ENCODE measurements around the gene IGF2BP3.
"Not testable (repeated sequence)": the region's sequence is repeated elsewhere in the genome, so short reads cannot be mapped to it uniquely, and the experiment has no call there.

Gene IGF2BP3

DNA sequence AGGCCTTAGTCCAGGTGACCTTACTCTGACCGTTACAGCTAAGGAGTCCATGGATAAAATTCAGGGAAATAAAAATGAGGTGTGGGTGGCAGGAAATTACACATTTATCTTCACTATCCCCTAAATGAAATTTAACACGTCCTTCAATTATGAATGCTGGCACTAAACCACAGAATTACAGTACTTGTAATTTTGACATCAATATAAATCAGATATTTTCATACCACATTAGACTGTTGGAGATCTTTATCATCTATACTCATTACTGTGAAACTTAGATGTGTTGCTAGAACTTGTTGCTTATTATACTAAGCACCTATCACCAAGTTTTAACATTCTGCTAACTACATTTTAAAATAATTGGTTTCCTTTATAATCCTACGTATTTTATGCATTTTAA is 51.1 kb downstream of the IGF2BP3 start:
- Histone ChIP-seq H3K4me3 (ENCODE audit: low read length) (no peak overlapping the region), H3K36me3 (ENCODE audit: control insufficient read depth, low read depth, low read length) (peaks cover 25% of the 10 kb centered on the region), H3K9me3 (ENCODE audit: control insufficient read depth, low read depth, low read length) (no peaks in the 10 kb centered on the region), H3K27ac (ENCODE audit: low read length) (no peak overlapping the region), H3K9ac (ENCODE audit: low read length) (no peak overlapping the region), H3K27me3 (ENCODE audit: control insufficient read depth, insufficient read depth, low read length) (no peaks in the 10 kb centered on the region), H3K4me1 (ENCODE audit: control insufficient read depth, low read depth, low read length) (peaks cover 24% of the 10 kb centered on the region)

DNA sequence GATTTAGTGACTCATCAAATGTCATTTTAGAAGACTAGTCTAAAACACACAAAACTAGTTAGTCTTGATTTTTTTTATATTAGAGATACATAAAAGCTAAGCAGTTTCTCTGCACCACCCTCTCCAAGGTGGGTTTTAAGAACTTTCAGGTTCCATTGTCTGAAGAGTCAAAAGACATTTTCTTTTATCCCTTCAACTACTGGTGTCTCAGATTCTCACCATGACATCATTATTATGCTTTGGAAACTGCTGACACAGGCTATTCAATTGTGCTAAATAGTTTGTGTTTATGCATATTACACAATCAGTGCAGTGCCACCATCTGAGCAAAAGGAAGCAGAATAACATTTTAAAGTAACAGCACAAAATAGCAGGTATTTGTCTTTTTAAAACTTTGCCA is 52.2 kb downstream of the IGF2BP3 start:
- H3K27me3 ChIP-seq (ENCODE audit: control insufficient read depth, insufficient read depth, low read length): no peaks in the 10 kb centered on the region
- H3K9me3 ChIP-seq (ENCODE audit: control insufficient read depth, low read depth, low read length): no peaks in the 10 kb centered on the region
- peaks cover 23% of the 10 kb centered on the region for H3K4me1 ChIP-seq (ENCODE audit: control insufficient read depth, low read depth, low read length)
- H3K9ac ChIP-seq (ENCODE audit: low read length): no peak overlapping the region
- peaks cover 37% of the 10 kb centered on the region for H3K36me3 ChIP-seq (ENCODE audit: control insufficient read depth, low read depth, low read length)
- peak overlapping the region; percentile 33 for H3K27ac ChIP-seq (ENCODE audit: low read length)
- peak overlapping the region; percentile 20 for H3K4me3 ChIP-seq (ENCODE audit: low read length)

DNA sequence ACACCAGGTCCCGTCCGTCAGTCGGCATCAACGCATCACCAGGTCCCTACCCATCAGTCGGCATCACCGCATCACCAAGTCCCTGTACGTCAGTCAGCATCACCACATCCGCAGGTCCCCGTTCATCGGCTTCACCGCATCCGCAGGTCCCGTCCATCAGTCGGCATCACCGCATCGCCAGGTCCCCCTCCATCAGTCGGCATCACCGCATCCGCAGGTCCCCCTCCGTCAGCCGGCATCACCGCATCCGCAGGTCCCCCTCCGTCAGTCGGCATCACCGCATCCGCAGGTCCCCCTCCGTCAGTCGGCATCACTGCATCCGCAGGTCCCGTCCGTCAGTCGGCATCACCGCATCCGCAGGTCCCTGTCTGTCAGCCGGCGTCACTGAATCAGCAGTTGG is 55.1 kb downstream of the IGF2BP3 start:
- no peaks in the 10 kb centered on the region for H3K27me3 ChIP-seq (ENCODE audit: control insufficient read depth, insufficient read depth, low read length)
- H3K36me3 ChIP-seq (ENCODE audit: control insufficient read depth, low read depth, low read length): peaks cover 55% of the 10 kb centered on the region
- H3K9ac ChIP-seq (ENCODE audit: low read length): no peak overlapping the region
- no peak overlapping the region for H3K27ac ChIP-seq (ENCODE audit: low read length)
- H3K4me3 ChIP-seq (ENCODE audit: low read length): no peak overlapping the region
- no peaks in the 10 kb centered on the region for H3K9me3 ChIP-seq (ENCODE audit: control insufficient read depth, low read depth, low read length)
- peaks cover 16% of the 10 kb centered on the region for H3K4me1 ChIP-seq (ENCODE audit: control insufficient read depth, low read depth, low read length)

DNA sequence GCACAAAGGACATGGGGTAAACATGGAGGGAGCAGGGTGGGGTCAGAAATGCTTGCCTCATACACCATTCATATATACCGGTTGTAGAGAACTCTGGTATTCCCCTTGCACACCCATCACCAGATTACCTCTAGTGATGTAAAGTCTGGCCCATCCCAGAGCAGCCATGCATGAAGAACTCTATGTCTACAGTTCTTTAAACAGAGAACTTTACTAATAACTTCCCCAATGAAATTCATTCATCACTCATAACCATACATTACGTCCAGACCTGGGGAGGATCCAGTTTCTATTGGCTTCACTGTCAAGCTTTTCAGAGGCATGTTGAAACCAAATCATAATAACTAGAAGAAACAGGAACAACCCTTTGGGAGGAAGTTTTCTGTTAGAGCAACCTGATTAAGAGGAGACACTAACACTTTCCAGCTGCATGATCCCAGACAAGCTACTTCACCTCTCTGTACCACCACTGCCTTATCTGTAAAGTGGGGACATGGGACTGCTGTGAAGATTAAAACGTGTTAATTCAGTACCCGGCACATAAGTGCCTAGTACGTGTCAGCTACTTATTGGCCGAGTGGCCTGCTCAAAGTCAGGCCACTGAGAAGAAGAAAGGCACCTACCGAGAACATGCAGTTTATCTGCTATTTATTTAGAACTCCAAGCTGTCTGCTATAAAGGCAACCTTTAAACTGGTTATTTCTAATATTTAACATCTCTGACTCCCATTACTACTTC is 59.7 kb downstream of the IGF2BP3 start:
- H3K36me3 ChIP-seq (ENCODE audit: control insufficient read depth, low read depth, low read length): peaks cover 67% of the 10 kb centered on the region
- H3K9me3 ChIP-seq (ENCODE audit: control insufficient read depth, low read depth, low read length): peaks cover 3% of the 10 kb centered on the region
- H3K27ac ChIP-seq (ENCODE audit: low read length): no peak overlapping the region
- H3K4me1 ChIP-seq (ENCODE audit: control insufficient read depth, low read depth, low read length): no peaks in the 10 kb centered on the region
- no peak overlapping the region for H3K9ac ChIP-seq (ENCODE audit: low read length)
- H3K27me3 ChIP-seq (ENCODE audit: control insufficient read depth, insufficient read depth, low read length): no peaks in the 10 kb centered on the region
- H3K4me3 ChIP-seq (ENCODE audit: low read length): no peak overlapping the region

DNA sequence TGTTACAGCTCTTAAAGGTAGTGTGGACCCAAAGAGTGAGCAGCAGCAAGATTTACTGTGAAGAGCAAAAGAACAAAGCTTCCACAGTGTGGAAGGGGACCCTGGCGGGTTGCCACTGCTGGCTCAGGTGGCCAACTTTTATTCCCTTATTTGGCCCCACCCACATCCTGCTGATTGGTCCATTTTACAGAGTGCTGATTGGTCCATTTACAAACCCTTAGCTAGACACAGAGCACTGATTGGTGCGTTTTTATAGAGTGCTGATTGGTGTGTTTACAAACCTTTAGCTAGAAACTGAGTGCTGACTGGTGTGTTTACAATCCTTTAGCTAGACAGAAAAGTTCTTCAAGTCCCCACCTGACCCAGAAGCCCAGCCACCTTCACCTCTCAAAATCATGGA is 63.7 kb downstream of the IGF2BP3 start:
- H3K27ac ChIP-seq (ENCODE audit: low read length); H3K27me3 ChIP-seq (ENCODE audit: control insufficient read depth, insufficient read depth, low read length); H3K4me3 ChIP-seq (ENCODE audit: low read length); H3K4me1 ChIP-seq (ENCODE audit: control insufficient read depth, low read depth, low read length); H3K9me3 ChIP-seq (ENCODE audit: control insufficient read depth, low read depth, low read length); H3K9ac ChIP-seq (ENCODE audit: low read length): not testable (repeated sequence)
- peaks cover 55% of the 10 kb centered on the region for H3K36me3 ChIP-seq (ENCODE audit: control insufficient read depth, low read depth, low read length)

GRCh38 chr7:23405240-23405618 is 65.1 kb downstream of the IGF2BP3 start:
- H3K9me3 ChIP-seq (ENCODE audit: control insufficient read depth, low read depth, low read length): peaks cover 3% of the 10 kb centered on the region
- H3K27ac ChIP-seq (ENCODE audit: low read length): no peak overlapping the region
- H3K4me1 ChIP-seq (ENCODE audit: control insufficient read depth, low read depth, low read length): no peaks in the 10 kb centered on the region
- peaks cover 54% of the 10 kb centered on the region for H3K36me3 ChIP-seq (ENCODE audit: control insufficient read depth, low read depth, low read length)
- H3K27me3 ChIP-seq (ENCODE audit: control insufficient read depth, insufficient read depth, low read length): no peaks in the 10 kb centered on the region
- no peak overlapping the region for H3K4me3 ChIP-seq (ENCODE audit: low read length)
- H3K9ac ChIP-seq (ENCODE audit: low read length): no peak overlapping the region

DNA sequence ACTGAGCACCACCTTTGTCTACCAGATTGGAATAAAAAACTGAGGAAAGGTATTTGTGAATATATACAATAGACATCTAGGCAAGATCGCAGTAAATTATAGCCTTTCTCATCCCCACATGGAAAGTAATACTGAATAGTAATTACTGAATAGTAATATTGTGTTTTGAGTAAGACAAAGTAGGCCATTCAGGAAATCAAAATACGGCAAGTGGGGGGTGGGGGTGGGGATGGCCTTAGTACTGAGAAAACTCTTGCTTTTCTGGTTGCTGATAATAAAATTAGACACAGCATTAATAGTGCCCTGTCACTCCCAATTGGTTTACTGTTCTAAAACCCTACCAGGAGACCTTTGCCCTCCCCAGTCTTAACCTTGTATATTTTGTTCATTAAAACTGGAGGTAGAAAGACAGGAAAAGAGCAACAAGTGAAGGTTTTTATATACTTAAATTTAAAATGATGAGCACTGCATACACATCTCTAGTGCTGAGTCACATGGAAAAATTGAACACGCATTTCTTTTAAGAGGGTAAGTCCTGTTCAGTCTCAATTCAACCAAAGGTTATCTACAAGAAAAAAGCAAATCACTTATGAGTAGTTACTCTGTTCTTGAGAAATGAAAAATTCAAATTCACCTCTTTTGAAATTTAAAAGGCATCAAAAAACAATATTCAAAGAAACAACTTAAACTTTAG is 65.6 kb downstream of the IGF2BP3 start:
- Histone ChIP-seq H3K27me3 (ENCODE audit: control insufficient read depth, insufficient read depth, low read length) (no peaks in the 10 kb centered on the region), H3K27ac (ENCODE audit: low read length) (no peak overlapping the region), H3K9me3 (ENCODE audit: control insufficient read depth, low read depth, low read length) (peaks cover 3% of the 10 kb centered on the region), H3K9ac (ENCODE audit: low read length) (no peak overlapping the region), H3K4me3 (ENCODE audit: low read length) (no peak overlapping the region), H3K4me1 (ENCODE audit: control insufficient read depth, low read depth, low read length) (no peaks in the 10 kb centered on the region), H3K36me3 (ENCODE audit: control insufficient read depth, low read depth, low read length) (peaks cover 57% of the 10 kb centered on the region)

DNA sequence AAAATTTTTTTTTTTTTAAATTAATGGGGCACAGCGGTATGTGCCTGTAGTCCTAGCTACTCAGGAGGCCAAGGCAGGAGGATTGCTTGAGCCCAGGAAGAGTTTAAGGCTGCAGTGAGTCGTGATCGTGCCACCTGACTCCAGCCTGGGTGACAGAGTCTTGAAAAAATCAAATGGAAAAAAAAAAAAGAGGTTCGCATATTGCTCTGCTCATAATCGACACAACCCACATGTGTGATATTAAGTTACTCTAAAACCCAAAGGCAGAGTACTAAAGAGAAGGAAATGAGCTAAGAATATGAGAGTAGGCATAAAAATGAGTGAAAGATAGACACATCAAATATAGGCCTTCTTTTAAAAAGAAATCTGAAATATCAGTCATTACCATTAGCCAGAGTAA is 66.3 kb downstream of the IGF2BP3 start:
- Histone ChIP-seq H3K9me3 (ENCODE audit: control insufficient read depth, low read depth, low read length) (peaks cover 2% of the 10 kb centered on the region), H3K36me3 (ENCODE audit: control insufficient read depth, low read depth, low read length) (peaks cover 56% of the 10 kb centered on the region), H3K4me1 (ENCODE audit: control insufficient read depth, low read depth, low read length) (no peaks in the 10 kb centered on the region)

DNA sequence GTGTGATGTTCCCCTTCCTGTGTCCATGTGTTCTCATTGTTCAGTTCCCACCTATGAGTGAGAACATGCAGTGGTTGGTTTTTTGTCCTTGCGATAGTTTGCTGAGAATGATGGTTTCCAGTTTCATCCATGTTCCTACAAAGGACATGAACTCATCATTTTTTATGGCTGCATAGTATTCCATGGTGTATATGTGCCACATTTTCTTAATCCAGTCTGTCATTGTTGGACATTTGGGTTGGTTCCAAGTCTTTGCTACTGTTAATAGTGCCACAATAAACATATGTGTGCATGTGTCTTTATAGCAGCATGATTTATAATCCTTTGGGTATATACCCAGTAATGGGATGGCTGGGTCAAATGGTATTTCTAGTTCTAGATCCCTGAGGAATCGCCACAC is 72.2 kb downstream of the IGF2BP3 start:
- H3K27me3 ChIP-seq (ENCODE audit: control insufficient read depth, insufficient read depth, low read length); H3K4me3 ChIP-seq (ENCODE audit: low read length); H3K9ac ChIP-seq (ENCODE audit: low read length); H3K9me3 ChIP-seq (ENCODE audit: control insufficient read depth, low read depth, low read length); H3K4me1 ChIP-seq (ENCODE audit: control insufficient read depth, low read depth, low read length); H3K27ac ChIP-seq (ENCODE audit: low read length): not testable (repeated sequence)
- peaks cover 46% of the 10 kb centered on the region for H3K36me3 ChIP-seq (ENCODE audit: control insufficient read depth, low read depth, low read length)

More for the DNA sequence above, 66.3 kb downstream of the IGF2BP3 start:
- Histone ChIP-seq H3K4me3 (ENCODE audit: low read length) (no peak overlapping the region), H3K27ac (ENCODE audit: low read length) (no peak overlapping the region), H3K9ac (ENCODE audit: low read length) (no peak overlapping the region), H3K27me3 (ENCODE audit: control insufficient read depth, insufficient read depth, low read length) (no peaks in the 10 kb centered on the region)

GRCh38 chr7:23397241-23397640 is 73.0 kb downstream of the IGF2BP3 start:
- no peak overlapping the region for H3K4me3 ChIP-seq (ENCODE audit: low read length)
- no peak overlapping the region for H3K27ac ChIP-seq (ENCODE audit: low read length)
- no peaks in the 10 kb centered on the region for H3K9me3 ChIP-seq (ENCODE audit: control insufficient read depth, low read depth, low read length)
- peaks cover 41% of the 10 kb centered on the region for H3K36me3 ChIP-seq (ENCODE audit: control insufficient read depth, low read depth, low read length)
- H3K9ac ChIP-seq (ENCODE audit: low read length): no peak overlapping the region
- H3K4me1 ChIP-seq (ENCODE audit: control insufficient read depth, low read depth, low read length): no peaks in the 10 kb centered on the region
- no peaks in the 10 kb centered on the region for H3K27me3 ChIP-seq (ENCODE audit: control insufficient read depth, insufficient read depth, low read length)

- no peak overlapping the region for H3K4me3 ChIP-seq (ENCODE audit: low read length)
- no peaks in the 10 kb centered on the region for H3K27me3 ChIP-seq (ENCODE audit: control insufficient read depth, insufficient read depth, low read length)
- H3K4me1 ChIP-seq (ENCODE audit: control insufficient read depth, low read depth, low read length): no peaks in the 10 kb centered on the region
- no peak overlapping the region for H3K9ac ChIP-seq (ENCODE audit: low read length)
- no peaks in the 10 kb centered on the region for H3K9me3 ChIP-seq (ENCODE audit: control insufficient read depth, low read depth, low read length)
- H3K27ac ChIP-seq (ENCODE audit: low read length): no peak overlapping the region
- H3K36me3 ChIP-seq (ENCODE audit: control insufficient read depth, low read depth, low read length): peaks cover 41% of the 10 kb centered on the region
Observed at GRCh38 chr7:23396222-23397015, 73.9 kb downstream of the IGF2BP3 start.
